ENCODE measurements around the gene EXOC6B. TPM values are rescaled to one million over a fixed set of nuclear protein-coding genes. Genes with fewer than 3 reads are reported as not detected.
"Not testable (repeated sequence)": the region's sequence is repeated elsewhere in the genome, so short reads cannot be mapped to it uniquely, and the experiment has no call there.

EXOC6B gene
- total and polyA plus RNA-seq, 5 donors = 17.5 to 127 (median 117) TPM

GRCh38 chr2:72604468-72604867 lies 221.4 kb downstream of the EXOC6B start:
- H3K9me3 ChIP-seq (ENCODE audit: control insufficient read depth, low read length) = no peaks in the 10 kb centered on the region
- H3K4me3 ChIP-seq (ENCODE audit: low read length) = no peak overlapping the region
- no peak overlapping the region for H3K27ac ChIP-seq (ENCODE audit: low read length)
- H3K4me1 ChIP-seq (ENCODE audit: control insufficient read depth, insufficient read depth, low read length) = no peaks in the 10 kb centered on the region
- H3K27me3 ChIP-seq (ENCODE audit: control insufficient read depth, insufficient read depth) = no peaks in the 10 kb centered on the region
- intact Hi-C loops (cut with DNase I) = loop anchor here in 1 of 4 donors (10.0 kb wide), 1 partner anchor 140 kb away; no protein-coding TSS in a partner anchor
- ATAC-seq = no peak
- no peak for DNase-seq

GRCh38 chr2:72603481-72603880 lies 222.4 kb downstream of the EXOC6B start:
- intact Hi-C loops (cut with DNase I) = loop anchor here in 1 of 4 donors (10.0 kb wide), 1 partner anchor 141 kb away; no protein-coding TSS in a partner anchor
- DNase-seq (no peak), ATAC-seq (no peak)
- WGBS = 78% methylated on average over 2 of the region's 2 CpGs
- H3K4me3 ChIP-seq (ENCODE audit: low read length) = no peak overlapping the region
- no peaks in the 10 kb centered on the region for H3K4me1 ChIP-seq (ENCODE audit: control insufficient read depth, insufficient read depth, low read length)
- H3K27ac ChIP-seq (ENCODE audit: low read length) = no peak overlapping the region
- no peaks in the 10 kb centered on the region for H3K9me3 ChIP-seq (ENCODE audit: control insufficient read depth, low read length)
- H3K27me3 ChIP-seq (ENCODE audit: control insufficient read depth, insufficient read depth) = no peaks in the 10 kb centered on the region

- Histone ChIP-seq H3K27ac (ENCODE audit: low read length) (no peak overlapping the region), H3K27me3 (ENCODE audit: control insufficient read depth, insufficient read depth) (no peaks in the 10 kb centered on the region), H3K4me1 (ENCODE audit: control insufficient read depth, insufficient read depth, low read length) (no peaks in the 10 kb centered on the region), H3K4me3 (ENCODE audit: low read length) (no peak overlapping the region), H3K9me3 (ENCODE audit: control insufficient read depth, low read length) (no peaks in the 10 kb centered on the region)
- WGBS = 85% methylated on average over 3 of the region's 3 CpGs
- ATAC-seq (no peak), DNase-seq (no peak)
- intact Hi-C loops (cut with DNase I) = loop anchor here in 1 of 4 donors (10.0 kb wide), 1 partner anchor 142 kb away; no protein-coding TSS in a partner anchor
Observed at GRCh38 chr2:72602711-72603110, 223.1 kb downstream of the EXOC6B start.

GRCh38 chr2:72602095-72602494 lies 223.7 kb downstream of the EXOC6B start:
- intact Hi-C loops (cut with DNase I) = loop anchor here in 1 of 4 donors (10.0 kb wide), 1 partner anchor 143 kb away; no protein-coding TSS in a partner anchor

GRCh38 chr2:72583836-72584235 lies 242.0 kb downstream of the EXOC6B start:
- H3K27me3 ChIP-seq (ENCODE audit: control insufficient read depth, insufficient read depth); H3K9me3 ChIP-seq (ENCODE audit: control insufficient read depth, low read length); H3K4me3 ChIP-seq (ENCODE audit: low read length); ATAC-seq; intact Hi-C loops (cut with DNase I); H3K27ac ChIP-seq (ENCODE audit: low read length); H3K4me1 ChIP-seq (ENCODE audit: control insufficient read depth, insufficient read depth, low read length); DNase-seq: not testable (repeated sequence)
- WGBS = 99% methylated on average over 4 of the region's 4 CpGs

More at GRCh38 chr2:72602095-72602494, 223.7 kb downstream of the EXOC6B start:
- H3K27ac ChIP-seq (ENCODE audit: low read length) = no peak overlapping the region
- no peak overlapping the region for H3K4me3 ChIP-seq (ENCODE audit: low read length)
- H3K9me3 ChIP-seq (ENCODE audit: control insufficient read depth, low read length) = no peaks in the 10 kb centered on the region
- no peak for DNase-seq
- H3K27me3 ChIP-seq (ENCODE audit: control insufficient read depth, insufficient read depth) = no peaks in the 10 kb centered on the region
- 92% methylated on average over 1 of the region's 1 CpG for WGBS
- no peaks in the 10 kb centered on the region for H3K4me1 ChIP-seq (ENCODE audit: control insufficient read depth, insufficient read depth, low read length)
- ATAC-seq = no peak

- Histone ChIP-seq H3K4me3 (ENCODE audit: low read length) (no peak overlapping the region), H3K27ac (ENCODE audit: low read length) (no peak overlapping the region), H3K27me3 (ENCODE audit: control insufficient read depth, insufficient read depth) (no peaks in the 10 kb centered on the region), H3K4me1 (ENCODE audit: control insufficient read depth, insufficient read depth, low read length) (no peaks in the 10 kb centered on the region), H3K9me3 (ENCODE audit: control insufficient read depth, low read length) (no peaks in the 10 kb centered on the region)
- ATAC-seq (no peak), DNase-seq (no peak)
- intact Hi-C loops (cut with DNase I) = no loop called here
- 34% methylated on average over 1 of the region's 1 CpG for WGBS
Observed at GRCh38 chr2:72583376-72583775, 242.5 kb downstream of the EXOC6B start.

GRCh38 chr2:72581560-72582181 lies 244.2 kb downstream of the EXOC6B start:
- Histone ChIP-seq H3K27me3 (ENCODE audit: control insufficient read depth, insufficient read depth) (no peaks in the 10 kb centered on the region), H3K4me1 (ENCODE audit: control insufficient read depth, insufficient read depth, low read length) (no peaks in the 10 kb centered on the region), H3K4me3 (ENCODE audit: low read length) (no peak overlapping the region), H3K27ac (ENCODE audit: low read length) (no peak overlapping the region), H3K9me3 (ENCODE audit: control insufficient read depth, low read length) (no peaks in the 10 kb centered on the region)
- ATAC-seq (peak in 1 of 2 donors; percentile 43), DNase-seq (no peak)
- intact Hi-C loops (cut with DNase I) = no loop called here
- 85% methylated on average over 5 of the region's 5 CpGs for WGBS

- intact Hi-C loops (cut with DNase I) = no loop called here
- DNase-seq (no peak), ATAC-seq (peak in 1 of 2 donors; percentile 49)
- H3K27me3 ChIP-seq (ENCODE audit: control insufficient read depth, insufficient read depth) = no peaks in the 10 kb centered on the region
- no peak overlapping the region for H3K4me3 ChIP-seq (ENCODE audit: low read length)
- no peaks in the 10 kb centered on the region for H3K9me3 ChIP-seq (ENCODE audit: control insufficient read depth, low read length)
- H3K4me1 ChIP-seq (ENCODE audit: control insufficient read depth, insufficient read depth, low read length) = no peaks in the 10 kb centered on the region
- H3K27ac ChIP-seq (ENCODE audit: low read length) = no peak overlapping the region
- WGBS = 45% methylated on average over 1 of the region's 1 CpG
Observed at GRCh38 chr2:72579591-72580180, 246.1 kb downstream of the EXOC6B start.

- ATAC-seq (no peak), DNase-seq (no peak)
- no peaks in the 10 kb centered on the region for H3K27me3 ChIP-seq (ENCODE audit: control insufficient read depth, insufficient read depth)
- intact Hi-C loops (cut with DNase I) = no loop called here
- no peak overlapping the region for H3K27ac ChIP-seq (ENCODE audit: low read length)
- no peaks in the 10 kb centered on the region for H3K4me1 ChIP-seq (ENCODE audit: control insufficient read depth, insufficient read depth, low read length)
- H3K9me3 ChIP-seq (ENCODE audit: control insufficient read depth, low read length) = no peaks in the 10 kb centered on the region
- no peak overlapping the region for H3K4me3 ChIP-seq (ENCODE audit: low read length)
Observed at GRCh38 chr2:72576861-72577260, 249.0 kb downstream of the EXOC6B start.

- H3K27me3 ChIP-seq (ENCODE audit: control insufficient read depth, insufficient read depth) = no peaks in the 10 kb centered on the region
- DNase-seq (no peak), ATAC-seq (no peak)
- H3K9me3 ChIP-seq (ENCODE audit: control insufficient read depth, low read length) = no peaks in the 10 kb centered on the region
- no peaks in the 10 kb centered on the region for H3K4me1 ChIP-seq (ENCODE audit: control insufficient read depth, insufficient read depth, low read length)
- WGBS = 74% methylated on average over 2 of the region's 2 CpGs
- no peak overlapping the region for H3K4me3 ChIP-seq (ENCODE audit: low read length)
- intact Hi-C loops (cut with DNase I) = no loop called here
- no peak overlapping the region for H3K27ac ChIP-seq (ENCODE audit: low read length)
Observed at GRCh38 chr2:72576459-72576858, 249.4 kb downstream of the EXOC6B start.

GRCh38 chr2:72574886-72575285 lies 250.9 kb downstream of the EXOC6B start:
- no peak overlapping the region for H3K4me3 ChIP-seq (ENCODE audit: low read length)
- intact Hi-C loops (cut with DNase I) = no loop called here
- whole genome bisulfite sequencing = 97% methylated on average over 3 of the region's 3 CpGs
- H3K4me1 ChIP-seq (ENCODE audit: control insufficient read depth, insufficient read depth, low read length) = no peaks in the 10 kb centered on the region
- ATAC-seq (no peak), DNase-seq (no peak)
- H3K27me3 ChIP-seq (ENCODE audit: control insufficient read depth, insufficient read depth) = no peaks in the 10 kb centered on the region
- no peaks in the 10 kb centered on the region for H3K9me3 ChIP-seq (ENCODE audit: control insufficient read depth, low read length)
- H3K27ac ChIP-seq (ENCODE audit: low read length) = no peak overlapping the region
